Glutamatergic neuron (in vitro differentiated cells): ENCODE data around the gene ARHGAP42. TPM values are rescaled to one million over a fixed set of nuclear protein-coding genes. Genes with fewer than 3 reads are reported as not detected.

Source experiments
- DNase-seq: peaks from one replicate; pipeline ENCODE4 v3.0.0; 2022
- H3K27ac Mint-ChIP-seq: one replicate; pipeline ENCODE4 v1.8.0; 2020; ENCODE audit warnings: mild to moderate bottlenecking, mixed read lengths, inconsistent platforms; ENCODE audit not compliant: unreplicated experiment
- H3K27me3 Mint-ChIP-seq: one replicate; pipeline ENCODE4 v1.8.0; 2020; ENCODE audit warnings: mild to moderate bottlenecking, moderate library complexity, mixed read lengths, inconsistent platforms; ENCODE audit not compliant: unreplicated experiment
- H3K36me3 Mint-ChIP-seq: one replicate; pipeline ENCODE4 v1.8.0; 2020; ENCODE audit warnings: mild to moderate bottlenecking, mixed read lengths, inconsistent platforms; ENCODE audit not compliant: unreplicated experiment
- H3K4me1 Mint-ChIP-seq: one replicate; pipeline ENCODE4 v1.8.0; 2020; ENCODE audit warnings: mild to moderate bottlenecking, low read depth, mixed read lengths, inconsistent platforms; ENCODE audit not compliant: unreplicated experiment
- H3K4me3 Mint-ChIP-seq: one replicate; pipeline ENCODE4 v1.8.0; 2020; ENCODE audit warnings: mild to moderate bottlenecking, mixed read lengths, inconsistent platforms; ENCODE audit not compliant: unreplicated experiment
- H3K9me3 Mint-ChIP-seq: one replicate; pipeline ENCODE4 v1.8.0; 2020; ENCODE audit warnings: mild to moderate bottlenecking, moderate library complexity, mixed read lengths, inconsistent platforms; ENCODE audit not compliant: unreplicated experiment
- CTCF ChIP-seq: fragments of 200-600 bp; sonication (generic); IDR thresholded peaks from one replicate; pipeline ENCODE4 v1.5.0; 2021; ENCODE audit not compliant: partially characterized antibody, unreplicated experiment
- total RNA-seq: library from RNA; stranded (reverse); fragmentation: NEBNext Ultra II Directional; extraction: Animal tissue kit (Norgen Biotek cat#: 25700); gene quantifications from one replicate; pipeline ENCODE4 v1.2.1, GENCODE V29; 2021; ENCODE audit not compliant: unreplicated experiment

Gene ARHGAP42
- total RNA-seq, 1 donor from 2014 or later: 21.4 TPM

DNA sequence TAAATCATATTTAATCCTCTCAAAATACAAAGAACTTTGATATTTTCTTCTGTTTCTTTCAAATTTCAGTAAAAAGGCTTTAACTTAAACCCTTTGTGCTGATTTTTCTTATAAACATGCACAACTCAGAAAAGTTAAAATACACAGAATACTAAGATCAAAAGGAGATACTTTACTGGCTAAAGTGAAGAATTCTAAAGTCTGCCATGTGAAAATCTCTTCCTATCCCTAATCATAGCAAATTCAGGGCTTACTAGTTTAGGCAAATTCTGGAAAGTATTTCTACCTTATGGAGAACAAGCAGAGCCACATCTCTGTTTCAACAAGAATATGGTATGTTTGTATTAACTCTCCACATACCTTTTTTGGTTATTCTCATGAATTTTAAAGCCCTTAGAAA, 345.9 kb downstream of the ARHGAP42 start:
- no peak for DNase-seq
- Mint-ChIP-seq H3K9me3 (no peaks in the 10 kb centered on the region), H3K4me3 (no peak overlapping the region), H3K36me3 (no peaks in the 10 kb centered on the region), H3K4me1 (no peaks in the 10 kb centered on the region), H3K27me3 (no peaks in the 10 kb centered on the region), H3K27ac (no peak overlapping the region)
- TF ChIP-seq CTCF: no peak

DNA sequence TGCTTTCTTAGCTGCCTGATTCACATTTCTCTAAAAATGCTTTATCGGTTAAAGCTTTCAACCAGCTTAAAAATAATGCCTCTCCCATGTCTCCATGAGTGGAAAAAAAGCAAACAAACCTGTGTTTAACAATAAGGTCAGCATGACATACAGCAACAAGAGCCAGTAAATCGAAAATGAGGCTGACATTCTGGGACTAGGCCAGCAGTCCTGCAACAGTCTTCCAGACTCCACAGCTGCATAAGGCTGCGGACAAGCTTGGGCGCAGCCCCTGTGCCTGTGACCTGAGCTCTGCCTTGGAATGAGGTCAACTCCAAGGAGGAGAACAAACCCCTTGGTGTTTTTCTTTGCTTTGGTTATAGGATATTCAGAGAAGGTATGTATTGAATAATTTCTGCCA, 347.0 kb downstream of the ARHGAP42 start:
- H3K36me3 Mint-ChIP-seq: no peaks in the 10 kb centered on the region
- TF ChIP-seq CTCF: no peak
- no peaks in the 10 kb centered on the region for H3K27me3 Mint-ChIP-seq
- H3K9me3 Mint-ChIP-seq: no peaks in the 10 kb centered on the region
- H3K27ac Mint-ChIP-seq: no peak overlapping the region
- H3K4me1 Mint-ChIP-seq: no peaks in the 10 kb centered on the region
- DNase-seq: no peak
- H3K4me3 Mint-ChIP-seq: no peak overlapping the region

DNA sequence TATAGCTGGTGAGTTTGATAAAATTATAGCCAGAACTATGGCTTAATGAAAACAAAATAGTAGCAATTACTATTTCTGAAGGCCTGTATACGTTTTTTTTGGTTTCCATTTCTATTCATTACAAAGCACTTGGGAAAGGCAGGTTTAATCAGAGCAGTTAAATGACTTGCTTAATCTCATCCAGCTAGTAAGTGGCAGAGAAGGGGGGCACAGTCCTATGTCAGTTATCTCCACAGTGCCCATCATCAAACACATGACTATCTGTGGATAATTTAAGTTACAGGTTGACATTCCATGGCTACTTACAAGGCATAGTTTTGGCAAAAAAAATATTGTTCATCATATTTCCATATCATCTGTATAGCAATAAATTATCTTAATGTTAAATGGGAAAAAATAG, 348.8 kb downstream of the ARHGAP42 start:
- no peak overlapping the region for H3K27ac Mint-ChIP-seq
- no peaks in the 10 kb centered on the region for H3K36me3 Mint-ChIP-seq
- TF ChIP-seq CTCF: no peak

More for the DNA sequence above, 348.8 kb downstream of the ARHGAP42 start:
- Mint-ChIP-seq H3K4me3 (no peak overlapping the region), H3K9me3 (no peaks in the 10 kb centered on the region), H3K27me3 (no peaks in the 10 kb centered on the region), H3K4me1 (no peaks in the 10 kb centered on the region)
- DNase-seq: no peak
